Testis (tissue), 2 donors: ENCODE results near the gene STRN3.

Source experiments
- CTCF ChIP-seq, 3 experiments: fragments of 450-650 bp in 2 of 3; fragments of 200-600 bp in 1 of 3; sonication (generic) in 1 of 3; IDR thresholded peaks; one replicate each; pipeline ENCODE4 v1.5.1; 2016 to 2019; ENCODE audit warnings: antibody characterized with exemption in 3 of 3, mild to moderate bottlenecking in 2 of 3, moderate library complexity in 1 of 3
- POLR2A ChIP-seq: fragments of 450-650 bp; IDR thresholded peaks from one replicate; pipeline ENCODE4 v1.6.1; 2017; ENCODE audit warnings: antibody characterized with exemption, mild to moderate bottlenecking, moderate library complexity

- TF ChIP-seq CTCF (IDR thresholded peaks at IDR 0.05) (no peak), POLR2A (no peak)
Observed at GRCh38 chr14:30848449-30849240, 177.5 kb downstream of the STRN3 start.
